AG20443 (cell line): ENCODE results near the gene NBL1.

Experiments
- DNase-seq: peaks from one replicate; pipeline ENCODE4 v3.0.0; 2012; ENCODE audit warnings: low spot score, mixed read lengths

NBL1 gene

GRCh38 chr1:19646377-19647319 is 2.5 kb downstream of the NBL1 start:
- peak; percentile 33 for DNase-seq

GRCh38 chr1:19647643-19648042 is 3.5 kb downstream of the NBL1 start:
- no peak for DNase-seq

GRCh38 chr1:19648239-19648638 is 4.1 kb downstream of the NBL1 start:
- no peak for DNase-seq

GRCh38 chr1:19648689-19649088 is 4.6 kb downstream of the NBL1 start:
- no peak for DNase-seq

- DNase-seq, result peak; percentile 26
Observed at GRCh38 chr1:19650416-19651140, 6.5 kb downstream of the NBL1 start.

- peak; percentile 90 for DNase-seq
Observed at GRCh38 chr1:19651141-19651737, 7.1 kb downstream of the NBL1 start.

GRCh38 chr1:19654386-19654785 is 10.3 kb downstream of the NBL1 start:
- DNase-seq, result no peak

- no peak for DNase-seq
Observed at GRCh38 chr1:19654886-19655717, 11.0 kb downstream of the NBL1 start.

GRCh38 chr1:19655718-19656080 is 11.6 kb downstream of the NBL1 start:
- DNase-seq, result no peak

- no peak for DNase-seq
Observed at GRCh38 chr1:19656134-19656779, 12.1 kb downstream of the NBL1 start.

- no peak for DNase-seq
Observed at GRCh38 chr1:19656780-19657466, 12.8 kb downstream of the NBL1 start.

GRCh38 chr1:19657511-19657910 is 13.4 kb downstream of the NBL1 start:
- DNase-seq, result no peak

GRCh38 chr1:19658186-19658585 is 14.1 kb downstream of the NBL1 start:
- no peak for DNase-seq

GRCh38 chr1:19661721-19662228 is 17.7 kb downstream of the NBL1 start:
- peak; percentile 42 for DNase-seq

GRCh38 chr1:19662313-19662712 is 18.2 kb downstream of the NBL1 start:
- no peak for DNase-seq

GRCh38 chr1:19664453-19665185 is 20.5 kb downstream of the NBL1 start, which contains the start of gene HTR6:
HTR6 (plus strand) TSS chr1:19664875; CDS start chr1:19665754, 879 bp downstream.
- DNase-seq, result peak; percentile 69

- DNase-seq, result no peak
Observed at GRCh38 chr1:19665186-19665495, 21.0 kb downstream of the NBL1 start.

GRCh38 chr1:19665496-19666465 is 21.7 kb downstream of the NBL1 start:
- DNase-seq, result no peak

- DNase-seq, result no peak
Observed at GRCh38 chr1:19668888-19669287, 24.8 kb downstream of the NBL1 start.
